Fibroblast of lung (primary cell): ENCODE measurements around the gene COL4A3.

Experiments
- EZH2 ChIP-seq: IDR thresholded peaks from 2 replicates; pipeline ENCODE4 v1.5.1; 2012; ENCODE audit warnings: low read length, control low read depth, mild to moderate bottlenecking; ENCODE audit errors: missing control alignments
- TF ChIP-seq, protein P1 (sequence below), 2 donors: IDR thresholded peaks in 1 of 2; conservative IDR thresholded peaks in 1 of 2; 1 replicate in 1 of 2; 2 replicates in 1 of 2; pipeline ENCODE4 v1.5.1; 2011 to 2012; ENCODE audit warnings: low read length in 2 of 2, control low read depth in 1 of 2, inconsistent platforms in 1 of 2, low read depth in 1 of 2, mild to moderate bottlenecking in 1 of 2

GRCh38 chr2:227141301-227141700 lies 23.1 kb upstream of the COL4A3 start:
- TF ChIP-seq, protein P1, sequence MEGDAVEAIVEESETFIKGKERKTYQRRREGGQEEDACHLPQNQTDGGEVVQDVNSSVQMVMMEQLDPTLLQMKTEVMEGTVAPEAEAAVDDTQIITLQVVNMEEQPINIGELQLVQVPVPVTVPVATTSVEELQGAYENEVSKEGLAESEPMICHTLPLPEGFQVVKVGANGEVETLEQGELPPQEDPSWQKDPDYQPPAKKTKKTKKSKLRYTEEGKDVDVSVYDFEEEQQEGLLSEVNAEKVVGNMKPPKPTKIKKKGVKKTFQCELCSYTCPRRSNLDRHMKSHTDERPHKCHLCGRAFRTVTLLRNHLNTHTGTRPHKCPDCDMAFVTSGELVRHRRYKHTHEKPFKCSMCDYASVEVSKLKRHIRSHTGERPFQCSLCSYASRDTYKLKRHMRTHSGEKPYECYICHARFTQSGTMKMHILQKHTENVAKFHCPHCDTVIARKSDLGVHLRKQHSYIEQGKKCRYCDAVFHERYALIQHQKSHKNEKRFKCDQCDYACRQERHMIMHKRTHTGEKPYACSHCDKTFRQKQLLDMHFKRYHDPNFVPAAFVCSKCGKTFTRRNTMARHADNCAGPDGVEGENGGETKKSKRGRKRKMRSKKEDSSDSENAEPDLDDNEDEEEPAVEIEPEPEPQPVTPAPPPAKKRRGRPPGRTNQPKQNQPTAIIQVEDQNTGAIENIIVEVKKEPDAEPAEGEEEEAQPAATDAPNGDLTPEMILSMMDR (conservative IDR thresholded peaks at IDR 0.05 in 1 of 2, IDR thresholded peaks at IDR 0.05 in 1 of 2; ENCODE audit: low read depth in 1 of 2, low read length in 2 of 2) = no peak
- no peak for TF ChIP-seq EZH2
